ENCODE data around the gene RPRM.

DNA sequence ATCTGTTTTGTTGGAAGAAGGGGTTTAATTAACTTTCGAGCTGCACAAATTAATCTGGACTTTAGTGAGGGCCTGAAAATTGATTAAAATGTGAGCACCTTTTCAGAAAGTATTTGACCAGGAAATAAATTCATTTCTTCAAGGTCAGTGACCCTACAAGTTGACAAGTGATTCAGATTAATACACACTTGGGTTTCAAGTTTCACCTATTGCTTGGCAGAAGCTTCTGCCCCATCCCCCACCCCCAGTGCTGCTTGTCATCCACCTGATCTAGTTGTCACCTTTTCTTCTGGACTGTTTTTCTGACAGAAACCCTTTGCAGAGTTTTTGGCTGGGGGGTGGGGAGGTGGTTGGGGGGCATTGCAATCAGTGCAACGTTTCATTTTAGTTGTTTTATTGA is 46.2 kb downstream of the RPRM start:
- TF ChIP-seq GATA3 (IDR thresholded peaks at IDR 0.05; ENCODE audit: low read depth, low read length), result no peak
- TF ChIP-seq GATA2 (IDR thresholded peaks at IDR 0.05; ENCODE audit: low read depth, low read length), result no peak
